ENCODE data around the gene GNG8. TPM values are rescaled to one million over a fixed set of nuclear protein-coding genes. Genes with fewer than 3 reads are reported as not detected.

GNG8 gene
- total and polyA plus RNA-seq, 2 of the 13 experiments (the other 11 are each of a cell fraction or from before 2014, with no cell fraction given) = not detected

DNA sequence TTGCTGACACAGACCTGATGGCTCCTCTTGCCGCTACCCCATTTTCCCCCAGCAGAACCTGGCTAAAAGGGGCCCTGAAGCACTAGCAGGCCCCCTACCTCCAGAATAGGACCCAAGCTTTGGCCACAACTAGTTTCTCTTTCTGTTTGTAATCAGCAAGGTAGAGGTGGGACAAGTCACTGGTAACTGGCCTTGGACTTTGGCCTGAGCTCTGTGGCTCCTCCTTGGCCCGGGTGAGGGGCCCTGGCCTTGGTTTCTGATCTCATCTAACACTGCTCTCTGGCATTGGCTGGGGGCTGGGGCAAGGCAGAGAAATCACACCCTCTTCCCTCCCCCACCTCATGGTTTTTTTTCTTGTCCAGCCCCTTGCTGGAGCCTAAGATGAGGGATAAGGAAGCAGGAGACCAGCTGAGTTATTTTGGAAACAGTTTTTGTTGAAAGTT is 32.8 kb downstream of the GNG8 start (continued):
- TF ChIP-seq RBFOX2 (IDR thresholded peaks at IDR 0.05; ENCODE audit: low read depth, low read length) (peak; percentile 40; the same call in 1 of the 2 replicates), SOX13 (IDR thresholded peaks at IDR 0.05) (no peak), SOX13 (CRISPR knock-in tag; conservative IDR thresholded peaks at IDR 0.05 in 1 of 2, IDR thresholded peaks at IDR 0.05 in 1 of 2) (peak in 1 of 2 experiments; percentile 48; a peak in 2 of 4 replicates), ZNF589 (CRISPR knock-in tag; conservative IDR thresholded peaks at IDR 0.05) (no peak), CREM (IDR thresholded peaks at IDR 0.05) (peak; percentile 54; the same call in 1 of the 2 replicates), CREM (CRISPR knock-in tag; IDR thresholded peaks at IDR 0.05) (no peak), SP4 (CRISPR knock-in tag; IDR thresholded peaks at IDR 0.05) (no peak), ZMAT3 (CRISPR knock-in tag; conservative IDR thresholded peaks at IDR 0.05) (no peak), RXRA (CRISPR knock-in tag; IDR thresholded peaks at IDR 0.05) (peak; percentile 6; the same call in 1 of the 2 replicates), ZNF317 (CRISPR knock-in tag; IDR thresholded peaks at IDR 0.05) (no peak), PHF8 (CRISPR knock-in tag; IDR thresholded peaks at IDR 0.05) (peak; percentile 38; the same call in 1 of the 2 replicates)
- TF ChIP-seq, protein P1, sequence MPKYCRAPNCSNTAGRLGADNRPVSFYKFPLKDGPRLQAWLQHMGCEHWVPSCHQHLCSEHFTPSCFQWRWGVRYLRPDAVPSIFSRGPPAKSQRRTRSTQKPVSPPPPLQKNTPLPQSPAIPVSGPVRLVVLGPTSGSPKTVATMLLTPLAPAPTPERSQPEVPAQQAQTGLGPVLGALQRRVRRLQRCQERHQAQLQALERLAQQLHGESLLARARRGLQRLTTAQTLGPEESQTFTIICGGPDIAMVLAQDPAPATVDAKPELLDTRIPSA (CRISPR knock-in tag; IDR thresholded peaks at IDR 0.05; ENCODE audit: borderline replicate concordance) = no peak
- TF ChIP-seq, protein P2, sequence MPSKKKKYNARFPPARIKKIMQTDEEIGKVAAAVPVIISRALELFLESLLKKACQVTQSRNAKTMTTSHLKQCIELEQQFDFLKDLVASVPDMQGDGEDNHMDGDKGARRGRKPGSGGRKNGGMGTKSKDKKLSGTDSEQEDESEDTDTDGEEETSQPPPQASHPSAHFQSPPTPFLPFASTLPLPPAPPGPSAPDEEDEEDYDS (CRISPR knock-in tag; IDR thresholded peaks at IDR 0.05) = peak; percentile 57
- TF ChIP-seq, protein P3, sequence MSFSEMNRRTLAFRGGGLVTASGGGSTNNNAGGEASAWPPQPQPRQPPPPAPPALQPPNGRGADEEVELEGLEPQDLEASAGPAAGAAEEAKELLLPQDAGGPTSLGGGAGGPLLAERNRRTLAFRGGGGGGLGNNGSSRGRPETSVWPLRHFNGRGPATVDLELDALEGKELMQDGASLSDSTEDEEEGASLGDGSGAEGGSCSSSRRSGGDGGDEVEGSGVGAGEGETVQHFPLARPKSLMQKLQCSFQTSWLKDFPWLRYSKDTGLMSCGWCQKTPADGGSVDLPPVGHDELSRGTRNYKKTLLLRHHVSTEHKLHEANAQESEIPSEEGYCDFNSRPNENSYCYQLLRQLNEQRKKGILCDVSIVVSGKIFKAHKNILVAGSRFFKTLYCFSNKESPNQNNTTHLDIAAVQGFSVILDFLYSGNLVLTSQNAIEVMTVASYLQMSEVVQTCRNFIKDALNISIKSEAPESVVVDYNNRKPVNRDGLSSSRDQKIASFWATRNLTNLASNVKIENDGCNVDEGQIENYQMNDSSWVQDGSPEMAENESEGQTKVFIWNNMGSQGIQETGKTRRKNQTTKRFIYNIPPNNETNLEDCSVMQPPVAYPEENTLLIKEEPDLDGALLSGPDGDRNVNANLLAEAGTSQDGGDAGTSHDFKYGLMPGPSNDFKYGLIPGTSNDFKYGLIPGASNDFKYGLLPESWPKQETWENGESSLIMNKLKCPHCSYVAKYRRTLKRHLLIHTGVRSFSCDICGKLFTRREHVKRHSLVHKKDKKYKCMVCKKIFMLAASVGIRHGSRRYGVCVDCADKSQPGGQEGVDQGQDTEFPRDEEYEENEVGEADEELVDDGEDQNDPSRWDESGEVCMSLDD (CRISPR knock-in tag; IDR thresholded peaks at IDR 0.05; ENCODE audit: borderline replicate concordance) = no peak
